Measurements from ENCODE around the gene DDI2.

GRCh38 chr1:15616373-15617172 lies 685 bp upstream of the DDI2 start:
- TF ChIP-seq CTCF (IDR thresholded peaks at IDR 0.05) (no peak), EZH2 (IDR thresholded peaks at IDR 0.05) (no peak), EZH2phosphoT487 (IDR thresholded peaks at IDR 0.05) (no peak)
